ENCODE measurements around the gene KIT. TPM values are rescaled to one million over a fixed set of nuclear protein-coding genes. Genes with fewer than 3 reads are reported as not detected.

KIT gene
- total and polyA plus RNA-seq, 10 of the 15 experiments (the other 5 are each of a cell fraction or from before 2014, with no cell fraction given): 0.01 to 0.03 TPM; not detected in 8

GRCh38 chr4:54717694-54718093, 59.9 kb downstream of the KIT start (continued):
- TF ChIP-seq ZBTB40 (IDR thresholded peaks at IDR 0.05; ENCODE audit: borderline replicate concordance) (no peak), ATF7 (IDR thresholded peaks at IDR 0.05; ENCODE audit: low read depth) (no peak), RBBP5 (conservative IDR thresholded peaks at IDR 0.05) (no peak), RELB (IDR thresholded peaks at IDR 0.05; ENCODE audit: low read depth) (no peak), PML (IDR thresholded peaks at IDR 0.05; ENCODE audit: low read length) (no peak), RFX5 (IDR thresholded peaks at IDR 0.05; ENCODE audit: low read depth, low read length) (no peak), CBFB (IDR thresholded peaks at IDR 0.05; ENCODE audit: low read depth) (no peak), MYC (IDR thresholded peaks at IDR 0.05; ENCODE audit: insufficient read depth, insufficient read length, insufficient replicate concordance, low read length, severe bottlenecking) (no peak), ETV6 (conservative IDR thresholded peaks at IDR 0.05 in 1 of 2, IDR thresholded peaks at IDR 0.05 in 1 of 2; ENCODE audit: borderline replicate concordance in 1 of 2, low read depth in 1 of 2) (no peak), JUNB (IDR thresholded peaks at IDR 0.05) (no peak), SMAD1 (IDR thresholded peaks at IDR 0.05; ENCODE audit: low read depth, partially characterized antibody) (no peak), SREBF2 (IDR thresholded peaks at IDR 0.05; ENCODE audit: low read length) (no peak)

All from GM12878 (cell line).